Panc1 (cell line): ENCODE results near the gene USP14. TPM values are rescaled to one million over a fixed set of nuclear protein-coding genes. Genes with fewer than 3 reads are reported as not detected.

Experiments
- ATAC-seq: fragments of 200-7000 bp; cut with Tn5 transposase; 2 replicates; pipeline ENCODE4 v1.9.1; 2020; ENCODE audit warnings: mild to moderate bottlenecking, moderate library complexity
- BruUV-seq: library from RNA; stranded (reverse); fragments of 400-500 nt; replicated peaks from 2 replicates; lab custom pipeline; 2021; lab: Mats Ljungman, UMichigan
- CTCF ChIA-PET: fragments of 300-600 bp; sonication (Branson Sonifier 250); formaldehyde crosslinking; loops from one replicate; lab custom pipeline; 2022; ENCODE audit warnings: antibody characterized with exemption; lab: Charles Lee
- POLR2A ChIA-PET: fragments of 300-600 bp; sonication (Branson Sonifier 250); formaldehyde crosslinking; loops from one replicate; lab custom pipeline; 2022; ENCODE audit warnings: antibody characterized with exemption; lab: Charles Lee
- DNase-seq: peaks from one replicate; pipeline ENCODE4 v3.0.0-alpha.2; 2010; ENCODE audit warnings: low read depth, low spot score
- H3K27ac ChIP-seq: 2 replicates; pipeline ENCODE4 v1.5.1; 2011; ENCODE audit warnings: mild to moderate bottlenecking, low read length, inconsistent platforms
- H3K27me3 ChIP-seq: fragments of 200-500 bp; sonication (Bioruptor generic); 2 replicates; pipeline ENCODE4 v1.6.0; 2014; ENCODE audit warnings: low read length, inconsistent platforms; ENCODE audit not compliant: control insufficient read depth, insufficient read depth
- H3K36me3 ChIP-seq: fragments of 200-500 bp; sonication (Bioruptor generic); 2 replicates; pipeline ENCODE4 v1.5.1; 2014; ENCODE audit warnings: inconsistent platforms, mild to moderate bottlenecking, low read length, moderate library complexity; ENCODE audit not compliant: control insufficient read depth, insufficient read depth
- H3K4me1 ChIP-seq: 2 replicates; pipeline ENCODE4 v1.5.1; 2011; ENCODE audit warnings: inconsistent platforms, mild to moderate bottlenecking, low read length, moderate library complexity; ENCODE audit not compliant: control insufficient read depth, insufficient read depth
- H3K4me3 ChIP-seq, 2 experiments: 2 replicates each; pipeline ENCODE4 v1.5.1; 2011 to 2012; ENCODE audit warnings: low read depth in 2 of 2, low read length in 2 of 2, mild to moderate bottlenecking in 2 of 2, inconsistent platforms in 1 of 2, moderate library complexity in 1 of 2
- H3K9me3 ChIP-seq: fragments of 200-500 bp; sonication (Bioruptor generic); 2 replicates; pipeline ENCODE4 v1.5.1; 2014; ENCODE audit warnings: low read depth, mild to moderate bottlenecking, inconsistent platforms, low read length, moderate library complexity; ENCODE audit not compliant: control insufficient read depth, insufficient read depth
- CTCF ChIP-seq: fragments of 450-650 bp; IDR thresholded peaks from 2 replicates; pipeline ENCODE4 v1.5.1; 2017; ENCODE audit warnings: mild to moderate bottlenecking
- POLR2AphosphoS5 ChIP-seq: IDR thresholded peaks from 2 replicates; pipeline ENCODE4 v1.6.1; 2012; ENCODE audit warnings: mild to moderate bottlenecking, low read depth, low read length, moderate library complexity
- REST ChIP-seq, 2 experiments: IDR thresholded peaks; 2 replicates each; pipeline ENCODE4 v1.6.1; 2011 to 2012; ENCODE audit warnings: low read depth in 2 of 2, control low read depth in 1 of 2, low read length in 1 of 2, mild to moderate bottlenecking in 1 of 2, moderate library complexity in 1 of 2; ENCODE audit not compliant: insufficient read depth in 1 of 2
- SIN3A ChIP-seq: IDR thresholded peaks from 2 replicates; pipeline ENCODE4 v1.6.1; 2012; ENCODE audit warnings: low read depth, mild to moderate bottlenecking, low read length, moderate library complexity, borderline replicate concordance; ENCODE audit not compliant: insufficient read depth
- TCF7L2 ChIP-seq: IDR thresholded peaks from 2 replicates; pipeline ENCODE4 v1.6.1; 2011; ENCODE audit warnings: mild to moderate bottlenecking, low read depth, low read length, inconsistent platforms
- in situ Hi-C: cut with HindIII; loops from 2 replicates; pipeline ENCODE4 v1.10.0; 2016; ENCODE audit warnings: low sequenced_read_pairs, low pct_unique_long_range_greater_than_20kb
- intact Hi-C: fragments of 100-400 bp; cut with micrococcal nuclease; formaldehyde crosslinking; loops from one replicate; pipeline ENCODE4 v1.10.0; 2022; ENCODE audit not compliant: unreplicated experiment
- total RNA-seq: library from RNA; stranded (reverse); gene quantifications from one replicate; pipeline ENCODE4 v1.2.1, GENCODE V29; 2021; ENCODE audit not compliant: unreplicated experiment

The USP14 gene
- total RNA-seq, 1 experiment from 2014 or later, result 75.0 TPM

GRCh38 chr18:228586-228985 is 70.2 kb downstream of the USP14 start:
- POLR2A ChIA-PET, result no interaction called here
- H3K27me3 ChIP-seq, result no peaks in the 10 kb centered on the region
- TF ChIP-seq CTCF (no peak), REST (IDR thresholded peaks at IDR 0.05; ENCODE audit: insufficient read depth in 1 of 2, low read depth in 2 of 2, low read length in 1 of 2) (no peak), SIN3A (no peak), POLR2AphosphoS5 (no peak), TCF7L2 (no peak)
- H3K36me3 ChIP-seq, result peaks cover 9% of the 10 kb centered on the region
- ATAC-seq (no peak), DNase-seq (no peak)
- BruUV-seq, result no TSS peak
- H3K4me1 ChIP-seq, result no peaks in the 10 kb centered on the region
- no peak overlapping the region for H3K27ac ChIP-seq
- in situ Hi-C loops (no loop called here), intact Hi-C loops (no loop called here)
- H3K9me3 ChIP-seq, result no peaks in the 10 kb centered on the region
- CTCF ChIA-PET, result no interaction called here
- no peak overlapping the region for H3K4me3 ChIP-seq

GRCh38 chr18:231563-231962 is 73.2 kb downstream of the USP14 start:
- Histone ChIP-seq H3K4me1 (no peaks in the 10 kb centered on the region), H3K9me3 (no peaks in the 10 kb centered on the region), H3K36me3 (no peaks in the 10 kb centered on the region), H3K27me3 (no peaks in the 10 kb centered on the region), H3K27ac (no peak overlapping the region), H3K4me3 (no peak overlapping the region)
- no peak for ATAC-seq
- BruUV-seq, result no TSS peak
- ChIA-PET POLR2A (no interaction called here), CTCF (no interaction called here)
- DNase-seq, result no peak
- intact Hi-C loops, result no loop called here
- TF ChIP-seq POLR2AphosphoS5 (no peak), TCF7L2 (no peak), REST (IDR thresholded peaks at IDR 0.05; ENCODE audit: insufficient read depth in 1 of 2, low read depth in 2 of 2, low read length in 1 of 2) (no peak), SIN3A (no peak), CTCF (no peak)
- in situ Hi-C loops, result no loop called here
